GM19035 (cell line): ENCODE results near the gene MRPL49.
"Not testable (repeated sequence)": the region's sequence is repeated elsewhere in the genome, so short reads cannot be mapped to it uniquely, and the experiment has no call there.

Source experiments
- ATAC-seq: cut with Tn5 transposase; IDR thresholded peaks from one replicate; pipeline ENCODE4 v1.9.1; 2021; ENCODE audit not compliant: unreplicated experiment

Gene MRPL49

DNA sequence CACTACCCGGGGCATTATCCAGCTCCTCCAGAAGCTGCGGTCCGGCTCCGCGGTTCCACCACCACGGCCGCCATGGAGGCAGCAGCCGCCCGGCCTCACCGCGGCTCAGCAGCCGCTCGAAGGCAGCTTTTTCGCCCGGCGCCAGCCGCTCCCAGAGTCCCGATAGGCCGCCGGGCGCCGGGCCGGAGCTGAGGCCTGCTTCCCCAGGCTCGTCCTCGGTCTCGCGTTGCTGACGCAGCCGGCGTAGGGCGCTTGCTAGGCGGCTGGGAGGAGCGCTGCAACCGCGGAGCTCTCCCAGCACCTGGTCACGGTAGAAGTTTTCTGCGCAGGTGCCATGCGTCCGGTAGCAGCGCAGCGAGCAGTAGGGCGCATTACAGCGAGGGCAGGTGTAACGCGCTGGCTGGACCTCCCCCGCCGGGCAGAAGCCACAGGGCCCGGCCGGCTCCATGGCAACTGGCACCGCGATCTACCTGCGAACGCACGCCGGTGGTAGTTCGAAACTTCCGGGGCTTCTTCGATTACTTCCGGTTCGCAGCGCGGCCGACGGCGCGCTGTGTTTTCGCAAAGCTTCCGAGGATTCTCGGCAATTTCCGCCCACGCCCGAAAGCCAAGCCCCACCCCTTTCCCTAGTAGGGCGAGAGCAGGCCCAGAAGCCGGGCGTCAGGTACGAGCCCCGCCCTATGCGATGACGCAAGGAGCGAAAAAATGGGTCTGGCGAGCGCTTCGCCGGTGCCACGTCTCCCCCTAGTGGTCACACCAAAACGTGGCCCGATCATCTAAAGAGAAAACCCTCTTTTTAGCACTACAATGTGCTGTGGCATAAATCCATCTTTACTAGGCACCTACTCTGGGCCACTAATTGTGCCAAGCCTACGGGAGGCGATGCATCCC lies 4.7 kb upstream of the MRPL49 start, which contains the start of gene ZNHIT2:
ZNHIT2 (minus strand) TSS at position 496 of the 891 bp plus-strand sequence; CDS start at position 448, 48 bp downstream.
- ATAC-seq = peak; percentile 63

GRCh38 chr11:65118097-65118837 lies 3.9 kb upstream of the MRPL49 start:
- no peak for ATAC-seq

DNA sequence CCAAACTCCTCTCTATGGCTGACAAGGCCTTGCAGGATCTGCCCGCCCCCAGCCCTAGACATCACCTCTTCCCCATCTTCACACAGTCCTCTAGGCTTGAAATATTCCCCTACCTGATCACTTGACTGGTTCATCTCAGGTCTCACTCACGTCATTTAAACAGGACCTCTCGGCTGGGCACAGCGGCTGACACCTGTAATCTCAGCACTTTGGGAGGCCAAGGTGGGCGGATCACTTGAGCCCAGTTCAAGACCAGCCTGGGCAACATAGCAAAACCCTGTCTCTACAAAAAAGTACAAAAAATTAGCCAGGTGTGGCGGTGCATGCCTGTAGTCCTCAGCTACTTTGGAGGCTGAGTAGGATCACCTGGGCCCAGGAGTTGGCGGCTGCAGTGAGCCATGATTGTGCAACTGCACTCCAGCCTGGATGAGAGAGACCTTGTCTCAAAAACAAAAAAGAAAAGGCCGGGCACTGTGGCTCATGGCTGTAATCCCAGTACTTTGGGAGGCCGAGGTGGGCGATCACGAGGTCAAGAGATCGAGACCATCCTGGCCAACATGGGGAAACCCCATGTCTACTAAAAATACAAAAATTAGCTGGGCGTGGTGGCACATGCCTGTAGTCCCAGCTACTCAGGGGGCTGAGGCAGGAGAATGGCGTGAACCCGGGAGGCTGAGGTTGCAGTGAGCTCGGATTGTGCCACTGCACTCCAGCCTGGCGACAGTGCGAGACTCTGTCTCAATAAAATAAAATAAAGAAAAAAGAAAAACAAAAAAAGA lies 3.0 kb upstream of the MRPL49 start:
- ATAC-seq = not testable (repeated sequence)

DNA sequence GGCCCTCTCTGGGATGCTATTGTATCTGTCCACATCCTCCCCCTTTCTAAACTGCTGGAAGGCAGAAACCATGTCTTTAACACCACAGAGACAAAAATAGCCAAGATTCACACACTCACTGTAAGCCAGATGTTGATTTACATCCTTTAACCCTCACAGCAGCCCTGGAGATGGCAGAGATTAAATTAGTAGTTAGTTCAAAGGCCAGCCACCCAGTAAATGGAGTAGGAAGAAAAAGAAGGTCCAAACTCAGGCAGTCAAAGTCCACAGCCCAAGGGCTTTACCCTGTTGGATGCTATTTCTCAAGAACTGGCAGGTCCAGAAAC lies 2.5 kb upstream of the MRPL49 start:
- no peak for ATAC-seq

GRCh38 chr11:65120831-65121230 lies 1.3 kb upstream of the MRPL49 start:
- ATAC-seq = no peak

GRCh38 chr11:65121447-65121864 lies 665 bp upstream of the MRPL49 start:
- ATAC-seq = no peak

- no peak for ATAC-seq
These were observed 2.5 kb downstream of the MRPL49 start for GRCh38 chr11:65124480-65125196.

GRCh38 chr11:65125197-65126056 lies 3.3 kb downstream of the MRPL49 start:
- no peak for ATAC-seq

DNA sequence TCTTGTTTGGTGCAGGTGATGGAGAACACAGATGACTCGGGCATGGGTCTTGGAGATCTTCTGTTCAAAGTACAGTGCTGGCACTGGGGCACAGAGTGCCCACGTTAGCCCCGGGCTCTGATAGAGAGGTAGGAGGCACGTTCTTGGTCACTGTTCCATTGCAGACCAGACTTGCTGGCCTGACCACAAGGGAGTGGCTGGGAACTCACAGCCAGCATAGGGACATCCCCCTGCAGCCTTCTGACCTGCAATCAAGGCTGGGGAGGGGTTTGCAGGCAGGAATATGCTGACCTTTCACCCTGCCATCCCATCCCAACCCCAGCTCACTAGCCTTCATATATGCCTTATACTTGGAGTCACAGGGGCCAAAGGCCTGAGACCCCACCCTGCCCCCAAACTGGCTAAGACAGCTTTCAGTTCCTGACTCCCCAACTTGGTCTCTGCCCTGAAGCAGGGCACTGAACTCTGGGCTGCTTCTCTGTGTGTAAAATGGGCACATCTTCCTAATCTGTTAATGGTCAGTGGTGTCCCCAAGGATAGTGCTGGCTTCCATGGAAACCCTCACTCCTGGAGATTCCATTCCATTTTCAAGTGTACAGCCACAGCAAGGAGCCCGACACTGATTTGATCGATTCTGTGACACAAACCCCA lies 4.6 kb downstream of the MRPL49 start:
- no peak for ATAC-seq

- ATAC-seq = no peak
These were observed 5.5 kb downstream of the MRPL49 start for GRCh38 chr11:65127473-65128181.

DNA sequence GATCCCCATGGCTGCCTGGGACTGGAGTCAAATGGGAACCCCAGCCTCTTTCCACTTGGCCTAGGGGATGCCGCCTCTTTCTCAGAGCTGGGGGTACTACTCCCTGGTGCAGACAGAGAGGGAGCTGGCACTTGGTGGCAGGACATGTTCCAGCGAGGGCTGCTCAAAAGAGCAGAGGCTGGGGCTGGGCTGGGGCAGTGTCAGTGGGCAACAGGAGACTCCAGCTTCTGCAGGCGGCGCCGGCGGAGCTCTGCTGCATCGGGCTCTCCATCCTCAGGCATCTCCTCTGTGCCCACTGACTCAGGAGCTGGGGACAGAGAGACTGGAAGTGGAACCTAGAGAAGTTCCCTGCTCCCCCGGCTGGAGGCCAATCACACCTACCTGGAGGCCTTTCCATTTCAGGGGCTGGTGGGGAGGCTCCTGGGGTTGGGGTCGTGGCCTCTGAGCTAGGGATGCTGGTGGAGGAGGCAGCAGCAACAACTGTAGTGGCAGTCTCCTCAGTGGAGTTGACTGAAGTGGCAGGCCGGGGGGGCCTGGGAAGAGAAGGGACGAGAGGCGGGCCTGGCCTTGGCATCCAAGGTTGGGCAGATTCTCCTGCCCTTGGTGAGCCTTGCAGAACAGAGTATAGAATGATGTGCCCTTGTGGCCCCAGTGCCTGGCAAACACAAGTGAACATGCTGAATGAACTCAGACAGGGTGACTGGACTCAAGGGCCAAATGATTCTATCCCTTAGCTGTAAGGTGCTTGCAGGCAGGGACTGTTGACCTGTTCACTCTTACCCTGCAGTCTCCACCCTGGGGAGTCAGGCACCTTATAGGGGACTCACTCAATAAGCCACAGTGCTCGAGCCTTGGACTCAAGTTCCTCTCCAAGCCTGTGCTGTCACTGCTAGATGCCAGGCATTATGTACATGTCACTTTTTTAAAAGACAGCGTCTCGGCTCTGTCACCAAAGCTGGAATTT lies 6.3 kb downstream of the MRPL49 start:
- ATAC-seq = no peak

- no peak for ATAC-seq
These were observed 7.7 kb downstream of the MRPL49 start for GRCh38 chr11:65129649-65130441.

DNA sequence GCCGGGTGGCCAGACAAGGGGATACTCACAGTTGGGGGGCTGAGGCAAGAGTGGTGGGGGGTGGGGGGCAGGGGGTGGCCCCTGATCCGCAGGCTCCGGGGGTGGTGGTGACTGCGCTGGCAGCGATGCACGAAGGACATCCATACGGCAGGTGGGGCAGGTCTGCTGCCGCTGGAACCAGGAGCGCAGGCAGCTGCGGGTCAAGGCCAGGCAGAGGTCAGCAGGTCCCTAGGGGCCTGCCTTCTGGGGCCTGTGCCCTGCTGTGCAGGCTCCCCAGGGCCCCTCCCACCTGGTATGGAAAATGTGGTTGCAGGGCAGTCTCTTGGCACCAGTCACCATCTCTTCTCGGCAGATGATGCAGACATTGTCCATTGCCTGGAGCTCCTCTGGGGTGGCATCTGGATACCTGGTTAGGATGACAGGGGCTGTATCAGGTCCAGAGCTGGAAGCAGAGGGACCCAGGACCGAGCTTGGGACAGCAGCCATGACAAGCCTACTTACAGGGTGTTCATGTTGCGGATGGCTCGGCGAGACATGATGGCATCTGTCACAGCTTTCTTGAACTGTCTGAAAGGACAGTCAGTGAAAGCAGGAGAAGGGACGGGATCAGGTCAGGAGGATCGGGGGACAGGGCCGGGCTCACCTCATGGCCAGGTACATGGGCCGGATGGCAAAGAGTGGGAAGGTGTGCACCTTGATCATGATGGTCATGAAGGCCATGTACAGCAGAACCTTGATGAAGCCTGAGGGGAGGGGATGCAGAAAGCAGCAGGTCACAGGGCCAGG lies 8.7 kb downstream of the MRPL49 start:
- ATAC-seq = no peak

GRCh38 chr11:65131417-65131776 lies 9.3 kb downstream of the MRPL49 start:
- no peak for ATAC-seq

DNA sequence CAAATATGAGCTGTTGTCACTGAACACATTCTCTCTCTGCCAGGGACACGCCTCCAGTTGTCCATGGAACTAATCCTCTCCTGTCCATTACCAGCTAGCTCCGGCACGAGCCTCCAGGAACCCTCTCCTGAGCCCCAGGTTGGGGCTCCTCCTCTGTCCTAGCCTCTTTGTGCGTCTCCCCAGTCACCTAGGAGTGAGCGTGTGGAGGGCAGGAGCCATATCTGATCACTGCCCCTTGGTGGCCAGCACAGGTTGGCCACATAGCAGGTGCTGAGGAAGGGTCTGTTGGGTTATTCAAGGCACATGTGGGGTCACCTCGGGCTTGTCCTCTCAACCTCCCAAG lies 9.7 kb downstream of the MRPL49 start:
- no peak for ATAC-seq
